Thoracic aorta (tissue), 2 donors: Measurements from ENCODE around the gene ATP13A1. TPM values are rescaled to one million over a fixed set of nuclear protein-coding genes. Genes with fewer than 3 reads are reported as not detected.
A peak's percentile ranks its signal among the peaks of the same experiment; 100 is the strongest.

ENCODE experiments used
- ATAC-seq: fragments of 150-250 bp; one replicate; pipeline ENCODE4 v1.8.0; 2017; ENCODE audit warnings: low read depth; ENCODE audit not compliant: insufficient number of reproducible peaks, low FRiP score
- DNase-seq: peaks from one replicate; pipeline ENCODE4 v3.0.0-alpha.2; 2020; ENCODE audit warnings: low spot score
- H3K27ac ChIP-seq, 2 donors: fragments of 200-600 bp; sonication (generic); 1 replicate in 1 of 2; 2 replicates in 1 of 2; pipeline ENCODE4 v1.5.1; 2016; ENCODE audit warnings: mild to moderate bottlenecking in 2 of 2, moderate library complexity in 2 of 2
- H3K27me3 ChIP-seq: fragments of 200-600 bp; sonication (generic); replicated peaks from 2 replicates; pipeline ENCODE4 v1.6.0; 2016; ENCODE audit warnings: mild to moderate bottlenecking; ENCODE audit not compliant: insufficient read depth
- H3K36me3 ChIP-seq: fragments of 200-600 bp; sonication (generic); one replicate; pipeline ENCODE4 v1.5.1; 2016
- H3K4me1 ChIP-seq, 2 donors: fragments of 200-600 bp; sonication (generic); 1 replicate in 1 of 2; 2 replicates in 1 of 2; pipeline versions ENCODE4 v1.5.1 to v1.6.0; 2016; ENCODE audit warnings: low read depth in 2 of 2, mild to moderate bottlenecking in 1 of 2; ENCODE audit not compliant: control insufficient read depth in 1 of 2
- H3K4me3 ChIP-seq: fragments of 200-600 bp; sonication (generic); 2 replicates; pipeline ENCODE4 v1.5.1; 2016; ENCODE audit warnings: mild to moderate bottlenecking
- H3K9me3 ChIP-seq: fragments of 200-600 bp; sonication (generic); 2 replicates; pipeline ENCODE4 v1.5.1; 2016
- CTCF ChIP-seq: fragments of 200-600 bp; sonication (generic); IDR thresholded peaks from one replicate; pipeline ENCODE4 v1.5.1; 2019; ENCODE audit warnings: antibody characterized with exemption
- total RNA-seq, 2 donors: library from RNA; depleted of rRNA; stranded (reverse); fragments of >200 nt; gene quantifications; one replicate each; pipeline versions ENCODE4 v1.1.0 to v1.2.3, GENCODE V29; 2016

Gene ATP13A1
- total RNA-seq, 2 donors from 2014 or later, result 95.0 to 150 TPM

- Histone ChIP-seq H3K36me3 (peaks cover 8% of the 10 kb centered on the region), H3K4me3 (peak overlapping the region; percentile 79), H3K27ac (peak overlapping the region; percentile 71 to 90), H3K9me3 (no peaks in the 10 kb centered on the region), H3K4me1 (peaks cover 9 to 18% of the 10 kb centered on the region in 2 donors), H3K27me3 (no peaks in the 10 kb centered on the region)
- DNase-seq, result no peak
- TF ChIP-seq CTCF, result no peak
- no peak for ATAC-seq
Measured at GRCh38 chr19:19662871-19663255, 613 bp downstream of the ATP13A1 start.

- no peak overlapping the region for H3K27ac ChIP-seq
- DNase-seq, result no peak
Measured at GRCh38 chr19:19662344-19662743, 1.1 kb downstream of the ATP13A1 start.

GRCh38 chr19:19661675-19662251, 1.7 kb downstream of the ATP13A1 start:
- Histone ChIP-seq H3K27me3 (no peaks in the 10 kb centered on the region), H3K9me3 (no peaks in the 10 kb centered on the region), H3K4me1 (peaks cover 9 to 18% of the 10 kb centered on the region in 2 donors), H3K27ac (no peak overlapping the region), H3K36me3 (peaks cover 16% of the 10 kb centered on the region), H3K4me3 (peak overlapping the region; percentile 19)
- no peak for TF ChIP-seq CTCF
- ATAC-seq (no peak), DNase-seq (no peak)

More at GRCh38 chr19:19662344-19662743, 1.1 kb downstream of the ATP13A1 start:
- no peak for ATAC-seq
- H3K9me3 ChIP-seq, result no peaks in the 10 kb centered on the region
- peaks cover 10% of the 10 kb centered on the region for H3K36me3 ChIP-seq
- H3K27me3 ChIP-seq, result no peaks in the 10 kb centered on the region
- no peak for TF ChIP-seq CTCF
- peak overlapping the region; percentile 79 for H3K4me3 ChIP-seq
- H3K4me1 ChIP-seq, result peaks cover 9 to 18% of the 10 kb centered on the region in 2 donors

- H3K9me3 ChIP-seq, result no peaks in the 10 kb centered on the region
- DNase-seq (no peak), ATAC-seq (no peak)
- H3K4me1 ChIP-seq, result peaks cover 9 to 18% of the 10 kb centered on the region in 2 donors
- H3K36me3 ChIP-seq, result peaks cover 22% of the 10 kb centered on the region
- TF ChIP-seq CTCF, result no peak
- H3K4me3 ChIP-seq, result peak overlapping the region; percentile 19
- no peak overlapping the region for H3K27ac ChIP-seq
- no peaks in the 10 kb centered on the region for H3K27me3 ChIP-seq
Measured at GRCh38 chr19:19661141-19661674, 2.3 kb downstream of the ATP13A1 start.

GRCh38 chr19:19659646-19660245, 3.7 kb downstream of the ATP13A1 start:
- peaks cover 36% of the 10 kb centered on the region for H3K36me3 ChIP-seq
- peaks cover 9 to 18% of the 10 kb centered on the region in 2 donors for H3K4me1 ChIP-seq
- no peak overlapping the region for H3K4me3 ChIP-seq
- no peak for ATAC-seq
- no peaks in the 10 kb centered on the region for H3K27me3 ChIP-seq
- no peaks in the 10 kb centered on the region for H3K9me3 ChIP-seq
- H3K27ac ChIP-seq, result no peak overlapping the region
- no peak for TF ChIP-seq CTCF
- DNase-seq, result no peak
